Esophagus (tissue), 2 donors: Measurements from ENCODE around the gene TBC1D2B. TPM values are rescaled to one million over a fixed set of nuclear protein-coding genes. Genes with fewer than 3 reads are reported as not detected.

Experiments
- H3K27ac ChIP-seq, 2 donors: one replicate each; pipeline ENCODE4 v1.5.1; 2013; ENCODE audit warnings: low read depth in 2 of 2, mild to moderate bottlenecking in 2 of 2, inconsistent platforms in 1 of 2, low read length in 1 of 2, moderate library complexity in 1 of 2
- H3K27me3 ChIP-seq, 2 donors: one replicate each; pipeline ENCODE4 v1.6.1; 2013; ENCODE audit warnings: low read length in 2 of 2, control low read depth in 1 of 2, mild to moderate bottlenecking in 1 of 2; ENCODE audit not compliant: insufficient read depth in 2 of 2, control insufficient read depth in 1 of 2
- H3K36me3 ChIP-seq, 2 donors: one replicate each; pipeline ENCODE4 v1.6.1; 2013; ENCODE audit warnings: low read length in 1 of 2; ENCODE audit not compliant: control insufficient read depth in 2 of 2, insufficient read depth in 2 of 2
- H3K4me1 ChIP-seq, 2 donors: one replicate each; pipeline ENCODE4 v1.6.1; 2013; ENCODE audit warnings: low read length in 1 of 2; ENCODE audit not compliant: control insufficient read depth in 2 of 2, insufficient read depth in 2 of 2
- H3K4me3 ChIP-seq, 2 donors: one replicate each; pipeline ENCODE4 v1.5.1; 2013; ENCODE audit warnings: low read length in 2 of 2, mild to moderate bottlenecking in 2 of 2, low read depth in 1 of 2, moderate library complexity in 1 of 2
- H3K9me3 ChIP-seq, 2 donors: one replicate each; pipeline ENCODE4 v1.6.1; 2013; ENCODE audit warnings: mild to moderate bottlenecking in 2 of 2, low read depth in 1 of 2, low read length in 1 of 2, moderate library complexity in 1 of 2; ENCODE audit not compliant: control insufficient read depth in 2 of 2, insufficient read depth in 1 of 2
- WGBS, 2 donors: extraction: QIAGEN DNeasy Blood & Tissue Kit; methylation state at CpG; one replicate each; pipeline ENCODE4 v1.1.7; 2013; 5-methylcytosine and 5-hydroxymethylcytosine counted together
- polyA plus RNA-seq, 2 donors: library from polyadenylated mRNA; stranded (reverse); fragments of 200-250 nt; gene quantifications; one replicate each; pipeline ENCODE4 v1.2.3, GENCODE V29; 2013
- donor health status: healthy with polysubstance abuse.
- donor health status: Bipolar disorder and iron deficiency.

TBC1D2B gene
- polyA plus RNA-seq, 2 donors, result 5.1 to 7.0 TPM

- Histone ChIP-seq H3K27ac (no peak overlapping the region), H3K9me3 (no peaks in the 10 kb centered on the region), H3K36me3 (no peaks in the 10 kb centered on the region), H3K4me1 (no peaks in the 10 kb centered on the region), H3K27me3 (no peaks in the 10 kb centered on the region), H3K4me3 (no peak overlapping the region)
- 92% methylated on average over 8 of the region's 8 CpGs for WGBS, 2 donors
These were observed 30.0 kb upstream of the TBC1D2B start for GRCh38 chr15:78107471-78107870.

GRCh38 chr15:78105476-78106241 is 28.1 kb upstream of the TBC1D2B start:
- H3K27me3 ChIP-seq, result no peaks in the 10 kb centered on the region
- H3K27ac ChIP-seq, result no peak overlapping the region
- H3K4me1 ChIP-seq, result no peaks in the 10 kb centered on the region
- 87 to 91% methylated on average over 16 of the region's 16 CpGs for WGBS, 2 donors
- H3K9me3 ChIP-seq, result no peaks in the 10 kb centered on the region
- H3K36me3 ChIP-seq, result no peaks in the 10 kb centered on the region
- H3K4me3 ChIP-seq, result no peak overlapping the region

DNA sequence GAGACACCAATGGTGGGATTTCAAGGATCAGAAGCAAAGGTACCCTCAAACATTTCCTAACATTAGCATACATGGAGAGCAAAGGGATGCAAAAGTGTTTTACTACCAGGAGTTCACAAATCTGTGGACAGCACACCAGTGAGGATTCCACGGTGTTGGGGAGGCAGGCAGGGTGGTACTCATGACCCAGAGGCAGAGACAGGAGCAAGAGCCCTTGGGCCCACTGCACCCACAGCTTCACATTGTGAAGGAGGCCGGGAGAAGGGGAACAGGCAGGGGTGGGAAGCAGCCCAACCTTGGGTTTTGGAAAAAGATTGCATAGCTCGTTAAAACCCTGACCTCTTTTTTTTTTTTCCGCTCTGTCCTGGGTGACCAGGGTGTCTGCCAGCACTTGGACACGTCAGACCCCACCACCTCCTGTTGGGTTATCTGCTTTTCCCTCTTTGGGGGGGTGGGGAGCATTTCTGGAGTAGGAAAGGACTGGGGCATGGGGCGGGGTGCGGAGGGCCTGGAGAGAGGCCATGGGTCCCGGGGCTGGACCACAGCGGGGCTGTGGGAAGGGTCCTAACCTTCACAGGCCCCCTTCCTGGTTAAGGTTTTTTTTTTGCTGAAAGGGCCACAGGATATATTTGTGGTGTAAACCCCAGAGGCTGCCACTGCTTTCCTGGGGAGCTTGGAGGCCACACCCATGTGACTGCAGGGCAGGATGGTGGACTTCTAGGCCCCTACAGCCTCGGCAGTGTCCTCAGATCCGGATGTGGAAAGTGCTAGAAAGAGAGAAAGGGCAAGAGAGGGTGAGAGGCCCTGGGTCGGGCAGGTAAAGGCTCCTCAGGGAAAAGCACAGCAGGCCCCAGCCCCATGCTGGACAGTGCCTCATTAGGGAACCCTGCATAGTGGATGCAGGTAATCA is 27.3 kb upstream of the TBC1D2B start:
- H3K9me3 ChIP-seq, result no peaks in the 10 kb centered on the region
- H3K27me3 ChIP-seq, result no peaks in the 10 kb centered on the region
- no peaks in the 10 kb centered on the region for H3K36me3 ChIP-seq
- no peak overlapping the region for H3K4me3 ChIP-seq
- no peaks in the 10 kb centered on the region for H3K4me1 ChIP-seq
- 82 to 85% methylated on average over 12 of the region's 12 CpGs for WGBS, 2 donors
- H3K27ac ChIP-seq, result no peak overlapping the region

DNA sequence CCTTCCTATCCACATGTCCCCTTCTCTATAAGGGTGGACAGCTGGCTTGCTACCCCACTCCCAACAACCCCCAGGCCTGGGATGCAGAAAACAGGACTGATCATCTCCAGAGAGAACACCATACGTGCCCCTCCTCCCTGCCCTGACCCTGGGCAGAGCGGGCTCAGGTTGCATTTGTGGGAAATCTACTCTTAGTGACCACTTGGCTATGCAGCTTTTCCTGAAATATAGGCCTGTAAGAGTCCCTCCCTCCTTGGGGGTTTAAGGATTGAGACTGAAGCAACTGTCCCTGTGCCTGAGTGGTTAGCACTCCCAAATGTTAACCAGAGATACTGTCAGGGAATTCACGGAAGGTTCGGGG is 26.6 kb upstream of the TBC1D2B start:
- no peak overlapping the region for H3K27ac ChIP-seq

DNA sequence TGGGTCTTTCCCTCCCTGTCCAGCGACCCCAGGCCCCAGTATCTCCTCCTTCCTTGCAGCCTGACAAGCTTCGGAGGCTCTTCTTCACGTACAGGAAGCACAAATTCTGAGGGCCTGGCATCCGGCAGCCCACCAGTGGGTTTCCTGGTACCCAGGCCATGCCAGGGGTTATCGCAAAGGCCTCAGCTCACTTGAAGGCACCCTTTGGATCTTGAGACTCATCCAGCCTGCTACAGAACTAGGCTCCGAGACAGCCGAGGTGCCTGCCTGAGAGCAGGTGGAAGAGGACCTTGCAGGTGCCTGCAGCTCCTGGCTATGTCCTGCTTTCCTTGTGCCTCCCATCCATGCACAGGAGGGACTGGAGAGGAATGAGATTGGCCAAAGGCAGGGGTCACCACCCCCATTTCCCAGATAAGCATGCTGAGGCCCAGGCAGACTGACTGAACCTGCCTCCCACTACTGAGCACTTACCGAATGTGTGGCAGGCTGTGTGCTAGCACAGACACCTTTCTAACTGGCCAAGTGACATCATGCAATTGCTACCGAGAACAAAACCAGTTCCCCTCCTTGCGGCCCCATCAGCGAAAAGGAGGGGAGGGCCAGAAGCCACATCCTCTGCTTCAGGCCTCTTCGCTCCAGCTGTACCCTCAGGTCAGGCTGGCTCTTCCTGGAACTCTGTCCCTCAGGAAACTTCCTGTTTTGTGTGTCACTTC is 26.1 kb upstream of the TBC1D2B start:
- no peaks in the 10 kb centered on the region for H3K27me3 ChIP-seq
- H3K4me3 ChIP-seq, result no peak overlapping the region
- WGBS, 2 donors, result 80% methylated on average over 12 of the region's 12 CpGs
- H3K4me1 ChIP-seq, result no peaks in the 10 kb centered on the region
- no peak overlapping the region for H3K27ac ChIP-seq
- H3K9me3 ChIP-seq, result no peaks in the 10 kb centered on the region
- H3K36me3 ChIP-seq, result no peaks in the 10 kb centered on the region

More for the DNA sequence above, 26.6 kb upstream of the TBC1D2B start:
- Histone ChIP-seq H3K36me3 (no peaks in the 10 kb centered on the region), H3K27me3 (no peaks in the 10 kb centered on the region), H3K4me1 (no peaks in the 10 kb centered on the region), H3K9me3 (no peaks in the 10 kb centered on the region), H3K4me3 (no peak overlapping the region)
- WGBS, 2 donors, result 92% methylated on average over 4 of the region's 4 CpGs

DNA sequence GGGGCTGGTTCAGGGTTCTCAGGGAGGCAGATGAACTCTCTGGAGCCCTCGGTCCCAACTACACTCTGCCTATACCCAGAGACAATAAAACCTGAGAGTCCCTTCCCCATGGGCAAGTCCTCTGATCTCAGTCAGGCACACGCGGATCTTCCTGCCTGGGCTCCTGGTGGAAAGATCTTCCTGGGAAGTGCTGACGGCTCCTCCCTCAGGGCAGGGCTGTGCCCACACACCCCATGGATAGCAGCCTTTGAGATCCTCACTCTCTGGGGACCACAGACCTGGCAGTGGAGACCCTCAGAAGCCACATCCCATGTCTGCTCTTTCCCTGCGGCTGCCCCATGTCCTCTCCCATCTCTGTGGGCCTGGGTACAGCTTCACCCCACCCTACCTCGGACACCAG is 25.2 kb upstream of the TBC1D2B start:
- Histone ChIP-seq H3K4me1 (no peaks in the 10 kb centered on the region), H3K9me3 (no peaks in the 10 kb centered on the region), H3K4me3 (no peak overlapping the region), H3K27ac (no peak overlapping the region), H3K36me3 (no peaks in the 10 kb centered on the region), H3K27me3 (no peaks in the 10 kb centered on the region)
- WGBS, 2 donors, result 83 to 85% methylated on average over 6 of the region's 6 CpGs

DNA sequence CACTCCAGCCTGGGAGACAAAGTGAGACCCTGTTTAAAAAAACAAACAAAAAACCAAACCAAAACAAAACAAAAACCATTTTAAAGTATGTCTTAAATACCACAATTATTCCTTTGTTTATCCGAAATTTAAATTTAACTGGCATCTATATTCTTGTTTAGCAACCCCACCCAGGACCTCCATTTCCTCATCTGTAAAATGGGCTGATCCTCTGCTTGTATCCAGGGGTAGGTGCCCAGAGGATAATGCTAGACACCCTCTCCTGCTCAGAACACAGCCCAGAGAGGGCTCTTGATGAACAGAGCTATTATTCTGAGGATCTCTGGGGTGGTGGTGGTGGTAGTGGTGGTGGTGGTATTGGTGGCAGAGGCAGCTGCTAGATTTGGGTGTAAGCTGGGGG is 24.7 kb upstream of the TBC1D2B start:
- no peak overlapping the region for H3K27ac ChIP-seq
- no peaks in the 10 kb centered on the region for H3K27me3 ChIP-seq
- 86 to 87% methylated on average over 1 of the region's 1 CpG for WGBS, 2 donors
- no peaks in the 10 kb centered on the region for H3K9me3 ChIP-seq
- no peak overlapping the region for H3K4me3 ChIP-seq
- no peaks in the 10 kb centered on the region for H3K36me3 ChIP-seq
- H3K4me1 ChIP-seq, result no peaks in the 10 kb centered on the region

DNA sequence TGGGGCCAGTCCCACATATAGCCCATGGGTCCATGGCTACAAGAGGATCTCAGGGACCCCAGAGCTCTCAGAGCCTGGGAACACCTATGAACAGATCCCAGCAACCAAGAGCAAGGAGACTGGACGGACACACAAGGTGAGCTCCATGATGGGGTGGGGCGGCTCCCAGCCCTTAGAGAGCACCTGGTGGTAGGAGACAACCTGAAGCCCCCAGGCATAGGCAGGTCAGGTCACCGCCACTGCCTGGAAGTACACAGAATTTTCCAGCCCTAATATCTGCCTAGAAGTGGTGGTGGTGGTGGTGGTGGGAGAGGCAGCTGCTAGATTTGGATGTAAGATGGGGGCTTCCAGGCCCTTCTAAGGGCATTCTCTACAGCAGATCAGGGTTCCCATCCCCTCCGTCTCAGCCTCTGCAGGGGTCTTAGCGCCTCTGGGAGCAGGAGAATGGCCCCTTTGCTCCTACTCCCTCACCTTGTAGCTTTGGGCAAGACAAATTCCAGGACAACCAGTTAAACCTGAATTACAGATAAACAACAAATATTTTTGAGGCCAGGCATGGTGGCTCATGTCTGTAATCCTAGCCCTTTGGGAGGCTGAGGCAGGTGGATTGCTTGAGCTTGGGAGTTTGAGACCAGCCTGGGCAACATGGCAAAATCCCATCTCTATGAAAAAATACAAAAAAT is 24.1 kb upstream of the TBC1D2B start:
- Histone ChIP-seq H3K9me3 (no peaks in the 10 kb centered on the region), H3K27me3 (no peaks in the 10 kb centered on the region), H3K4me3 (no peak overlapping the region), H3K36me3 (no peaks in the 10 kb centered on the region), H3K27ac (no peak overlapping the region), H3K4me1 (no peaks in the 10 kb centered on the region)
- WGBS, 2 donors, result 91 to 98% methylated on average over 5 of the region's 5 CpGs

- Histone ChIP-seq H3K4me3 (no peak overlapping the region), H3K27ac (no peak overlapping the region), H3K4me1 (no peaks in the 10 kb centered on the region), H3K9me3 (no peaks in the 10 kb centered on the region), H3K27me3 (no peaks in the 10 kb centered on the region), H3K36me3 (no peaks in the 10 kb centered on the region)
- WGBS, 2 donors, result 82 to 86% methylated on average over 2 of the region's 2 CpGs
These were observed 23.4 kb upstream of the TBC1D2B start for GRCh38 chr15:78100886-78101285.
